HG03097 (cell line): ENCODE results near the gene NHERF1.

ENCODE experiments used
- ATAC-seq: cut with Tn5 transposase; IDR thresholded peaks from one replicate; pipeline ENCODE4 v1.9.1; 2021; ENCODE audit not compliant: unreplicated experiment, low FRiP score

NHERF1 gene

GRCh38 chr17:74748279-74748528, 224 bp upstream of the NHERF1 start:
- no peak for ATAC-seq

- ATAC-seq, result peak; percentile 8
These were observed 1.0 kb downstream of the NHERF1 start for GRCh38 chr17:74749279-74750038.

GRCh38 chr17:74750039-74750326, 1.6 kb downstream of the NHERF1 start:
- ATAC-seq, result no peak

GRCh38 chr17:74750327-74751069, 2.1 kb downstream of the NHERF1 start:
- ATAC-seq, result no peak

- ATAC-seq, result no peak
These were observed 4.0 kb downstream of the NHERF1 start for GRCh38 chr17:74752415-74752814.

- no peak for ATAC-seq
These were observed 4.5 kb downstream of the NHERF1 start for GRCh38 chr17:74752822-74753401.

GRCh38 chr17:74754832-74755231, 6.4 kb downstream of the NHERF1 start:
- no peak for ATAC-seq

GRCh38 chr17:74755533-74755932, 7.1 kb downstream of the NHERF1 start:
- no peak for ATAC-seq

GRCh38 chr17:74756891-74757290, 8.5 kb downstream of the NHERF1 start:
- no peak for ATAC-seq

- ATAC-seq, result no peak
These were observed 9.1 kb downstream of the NHERF1 start for GRCh38 chr17:74757502-74757901.

- no peak for ATAC-seq
These were observed 9.8 kb downstream of the NHERF1 start for GRCh38 chr17:74757931-74758847.

GRCh38 chr17:74758848-74759168, 10.4 kb downstream of the NHERF1 start:
- peak; percentile 22 for ATAC-seq

- peak; percentile 53 for ATAC-seq
These were observed 10.9 kb downstream of the NHERF1 start for GRCh38 chr17:74759243-74759801.

GRCh38 chr17:74759941-74760340, 11.5 kb downstream of the NHERF1 start:
- ATAC-seq, result no peak

- ATAC-seq, result no peak
These were observed 12.1 kb downstream of the NHERF1 start for GRCh38 chr17:74760404-74761105.

GRCh38 chr17:74761419-74761818, 13.0 kb downstream of the NHERF1 start:
- ATAC-seq, result no peak

- ATAC-seq, result no peak
These were observed 13.5 kb downstream of the NHERF1 start for GRCh38 chr17:74761931-74762330.

GRCh38 chr17:74763565-74764387, 15.3 kb downstream of the NHERF1 start:
- ATAC-seq, result no peak

GRCh38 chr17:74764751-74765286, 16.4 kb downstream of the NHERF1 start:
- no peak for ATAC-seq
